ENCODE results near the gene PITPNC1. TPM values are rescaled to one million over a fixed set of nuclear protein-coding genes. Genes with fewer than 3 reads are reported as not detected.
A peak's percentile ranks its signal among the peaks of the same experiment; 100 is the strongest.

PITPNC1 gene
- total and polyA plus RNA-seq, 2 of the 13 experiments (the other 11 are each of a cell fraction or from before 2014, with no cell fraction given): 4.1 to 5.7 TPM

DNA sequence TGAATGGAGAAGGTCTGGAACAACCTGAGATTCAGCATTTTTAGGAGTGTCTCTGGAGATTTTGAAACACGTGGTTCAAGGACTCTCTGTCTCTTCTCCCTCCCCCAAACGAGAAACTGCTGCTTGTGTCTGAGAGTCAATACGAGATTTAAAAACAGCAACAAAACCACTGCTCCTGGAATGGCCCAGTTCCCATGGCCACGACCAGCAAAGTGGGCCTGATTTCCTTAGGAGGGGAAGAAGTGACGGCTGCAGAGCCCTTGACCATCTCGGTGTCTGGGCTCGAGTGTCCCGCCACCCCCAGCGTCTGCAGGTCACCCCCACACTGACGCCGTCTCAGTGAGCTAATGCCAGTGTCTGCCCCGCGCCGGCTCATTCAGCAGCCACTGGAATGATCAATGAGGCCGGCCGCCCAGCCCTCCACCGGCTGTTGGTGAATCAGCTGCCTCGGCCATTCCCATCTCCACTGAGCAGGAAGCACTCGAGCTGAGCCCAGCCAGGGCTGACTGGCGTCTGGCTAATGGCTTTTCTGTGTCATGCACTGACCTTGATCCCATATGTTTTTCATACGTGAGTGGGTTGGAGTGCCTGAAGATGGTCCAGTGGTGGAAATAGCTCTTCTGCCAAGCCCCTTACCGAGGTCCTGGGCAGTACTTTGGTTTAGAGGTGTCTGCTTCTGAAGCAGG, 151.8 kb downstream of the PITPNC1 start (continued):
- TF ChIP-seq, protein P1, sequence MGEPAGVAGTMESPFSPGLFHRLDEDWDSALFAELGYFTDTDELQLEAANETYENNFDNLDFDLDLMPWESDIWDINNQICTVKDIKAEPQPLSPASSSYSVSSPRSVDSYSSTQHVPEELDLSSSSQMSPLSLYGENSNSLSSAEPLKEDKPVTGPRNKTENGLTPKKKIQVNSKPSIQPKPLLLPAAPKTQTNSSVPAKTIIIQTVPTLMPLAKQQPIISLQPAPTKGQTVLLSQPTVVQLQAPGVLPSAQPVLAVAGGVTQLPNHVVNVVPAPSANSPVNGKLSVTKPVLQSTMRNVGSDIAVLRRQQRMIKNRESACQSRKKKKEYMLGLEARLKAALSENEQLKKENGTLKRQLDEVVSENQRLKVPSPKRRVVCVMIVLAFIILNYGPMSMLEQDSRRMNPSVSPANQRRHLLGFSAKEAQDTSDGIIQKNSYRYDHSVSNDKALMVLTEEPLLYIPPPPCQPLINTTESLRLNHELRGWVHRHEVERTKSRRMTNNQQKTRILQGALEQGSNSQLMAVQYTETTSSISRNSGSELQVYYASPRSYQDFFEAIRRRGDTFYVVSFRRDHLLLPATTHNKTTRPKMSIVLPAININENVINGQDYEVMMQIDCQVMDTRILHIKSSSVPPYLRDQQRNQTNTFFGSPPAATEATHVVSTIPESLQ (CRISPR knock-in tag; conservative IDR thresholded peaks at IDR 0.05): no peak
- TF ChIP-seq YEATS2 (CRISPR knock-in tag; IDR thresholded peaks at IDR 0.05; ENCODE audit: borderline replicate concordance) (peak; percentile 69; the same call in 1 of the 2 replicates), AHR (CRISPR knock-in tag; IDR thresholded peaks at IDR 0.05) (peak; percentile 52; the same call in 1 of the 2 replicates), ARNTL (CRISPR knock-in tag; IDR thresholded peaks at IDR 0.05) (peak; percentile 66; the same call in 1 of the 2 replicates), TGIF2 (CRISPR knock-in tag; IDR thresholded peaks at IDR 0.05) (peak; percentile 64; the same call in 1 of the 2 replicates), ARID2 (CRISPR knock-in tag; IDR thresholded peaks at IDR 0.05; ENCODE audit: borderline replicate concordance) (no peak), ATM (IDR thresholded peaks at IDR 0.05; ENCODE audit: borderline replicate concordance) (no peak), RFX1 (IDR thresholded peaks at IDR 0.05) (no peak), FOXO1 (CRISPR knock-in tag; IDR thresholded peaks at IDR 0.05) (peak; percentile 74), ZNF441 (CRISPR knock-in tag; IDR thresholded peaks at IDR 0.05; ENCODE audit: borderline replicate concordance) (0 out of 2 replicates have a peak, but pooled peaks have one; percentile 48), ZNF652 (CRISPR knock-in tag; IDR thresholded peaks at IDR 0.05; ENCODE audit: borderline replicate concordance, low read depth) (no peak; the same call in 1 of the 2 replicates), NFAT5 (CRISPR knock-in tag; IDR thresholded peaks at IDR 0.05) (no peak), CHCHD3 (CRISPR knock-in tag; IDR thresholded peaks at IDR 0.05) (no peak), TEAD2 (CRISPR knock-in tag; IDR thresholded peaks at IDR 0.05) (no peak), PHF8 (CRISPR knock-in tag; IDR thresholded peaks at IDR 0.05) (peak; percentile 55; the same call in 1 of the 2 replicates), ZNF350 (CRISPR knock-in tag; IDR thresholded peaks at IDR 0.05; ENCODE audit: borderline replicate concordance, low read depth) (peak; percentile 50; the same call in 1 of the 2 replicates), ZNF775 (CRISPR knock-in tag; IDR thresholded peaks at IDR 0.05; ENCODE audit: borderline replicate concordance) (no peak), RARG (CRISPR knock-in tag; IDR thresholded peaks at IDR 0.05; ENCODE audit: low read depth) (no peak), ZNF12 (CRISPR knock-in tag; IDR thresholded peaks at IDR 0.05) (0 out of 2 replicates have a peak, but pooled peaks have one; percentile 33), PITX1 (CRISPR knock-in tag; IDR thresholded peaks at IDR 0.05) (peak; percentile 48), SIX1 (CRISPR knock-in tag; IDR thresholded peaks at IDR 0.05; ENCODE audit: borderline replicate concordance) (no peak)
- TF ChIP-seq, protein P2, sequence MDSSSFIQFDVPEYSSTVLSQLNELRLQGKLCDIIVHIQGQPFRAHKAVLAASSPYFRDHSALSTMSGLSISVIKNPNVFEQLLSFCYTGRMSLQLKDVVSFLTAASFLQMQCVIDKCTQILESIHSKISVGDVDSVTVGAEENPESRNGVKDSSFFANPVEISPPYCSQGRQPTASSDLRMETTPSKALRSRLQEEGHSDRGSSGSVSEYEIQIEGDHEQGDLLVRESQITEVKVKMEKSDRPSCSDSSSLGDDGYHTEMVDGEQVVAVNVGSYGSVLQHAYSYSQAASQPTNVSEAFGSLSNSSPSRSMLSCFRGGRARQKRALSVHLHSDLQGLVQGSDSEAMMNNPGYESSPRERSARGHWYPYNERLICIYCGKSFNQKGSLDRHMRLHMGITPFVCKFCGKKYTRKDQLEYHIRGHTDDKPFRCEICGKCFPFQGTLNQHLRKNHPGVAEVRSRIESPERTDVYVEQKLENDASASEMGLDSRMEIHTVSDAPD (CRISPR knock-in tag; IDR thresholded peaks at IDR 0.05): no peak
